ENCODE results near the gene TLE1.
"Not testable (repeated sequence)": the region's sequence is repeated elsewhere in the genome, so short reads cannot be mapped to it uniquely, and the experiment has no call there.

TLE1 gene

GRCh38 chr9:81622471-81623255 lies 66.7 kb downstream of the TLE1 start:
- DNase-seq (ENCODE audit: low read depth in 2 of 3, low spot score in 1 of 3): no peak

- DNase-seq (ENCODE audit: low read depth in 2 of 3, low spot score in 1 of 3): no peak
Observed at GRCh38 chr9:81621785-81622259, 67.5 kb downstream of the TLE1 start.

- DNase-seq (ENCODE audit: low read depth in 2 of 3, low spot score in 1 of 3): no peak
Observed at GRCh38 chr9:81621118-81621517, 68.2 kb downstream of the TLE1 start.

- peak in 1 of 3 donors; percentile 2 for DNase-seq (ENCODE audit: low read depth in 2 of 3, low spot score in 1 of 3)
Observed at GRCh38 chr9:81620002-81620390, 69.4 kb downstream of the TLE1 start.

- no peak for DNase-seq (ENCODE audit: low read depth in 2 of 3, low spot score in 1 of 3)
Observed at GRCh38 chr9:81619353-81620001, 69.9 kb downstream of the TLE1 start.

GRCh38 chr9:81618923-81619322 lies 70.4 kb downstream of the TLE1 start:
- no peak for DNase-seq (ENCODE audit: low read depth in 2 of 3, low spot score in 1 of 3)

- no peak for DNase-seq (ENCODE audit: low read depth in 2 of 3, low spot score in 1 of 3)
Observed at GRCh38 chr9:81616141-81616540, 73.2 kb downstream of the TLE1 start.

- no peak for DNase-seq (ENCODE audit: low read depth in 2 of 3, low spot score in 1 of 3)
Observed at GRCh38 chr9:81614335-81614734, 75.0 kb downstream of the TLE1 start.

- DNase-seq (ENCODE audit: low read depth in 2 of 3, low spot score in 1 of 3): no peak
Observed at GRCh38 chr9:81613002-81613812, 76.1 kb downstream of the TLE1 start.

GRCh38 chr9:81611664-81612063 lies 77.7 kb downstream of the TLE1 start:
- no peak for DNase-seq (ENCODE audit: low read depth in 2 of 3, low spot score in 1 of 3)

GRCh38 chr9:81610740-81611107 lies 78.6 kb downstream of the TLE1 start:
- DNase-seq (ENCODE audit: low read depth in 2 of 3, low spot score in 1 of 3): no peak

GRCh38 chr9:81609782-81610739 lies 79.3 kb downstream of the TLE1 start:
- DNase-seq (ENCODE audit: low read depth in 2 of 3, low spot score in 1 of 3): no peak

GRCh38 chr9:81608289-81608657 lies 81.1 kb downstream of the TLE1 start:
- no peak for DNase-seq (ENCODE audit: low read depth in 2 of 3, low spot score in 1 of 3)

- no peak for DNase-seq (ENCODE audit: low read depth in 2 of 3, low spot score in 1 of 3)
Observed at GRCh38 chr9:81607593-81608288, 81.6 kb downstream of the TLE1 start.

- DNase-seq (ENCODE audit: low read depth in 2 of 3, low spot score in 1 of 3): not testable (repeated sequence)
Observed at GRCh38 chr9:81606261-81606660, 83.1 kb downstream of the TLE1 start.

GRCh38 chr9:81605170-81605670 lies 84.1 kb downstream of the TLE1 start:
- DNase-seq (ENCODE audit: low read depth in 2 of 3, low spot score in 1 of 3): no peak

GRCh38 chr9:81604306-81605169 lies 84.8 kb downstream of the TLE1 start:
- DNase-seq (ENCODE audit: low read depth in 2 of 3, low spot score in 1 of 3): no peak

GRCh38 chr9:81602887-81603680 lies 86.3 kb downstream of the TLE1 start:
- no peak for DNase-seq (ENCODE audit: low read depth in 2 of 3, low spot score in 1 of 3)
